Astrocyte (in vitro differentiated cells and primary cell): ENCODE data around the gene TM9SF1. TPM values are rescaled to one million over a fixed set of nuclear protein-coding genes. Genes with fewer than 3 reads are reported as not detected.
"Not testable (repeated sequence)": the region's sequence is repeated elsewhere in the genome, so short reads cannot be mapped to it uniquely, and the experiment has no call there.

ENCODE experiments used
- DNase-seq: peaks from one replicate; pipeline ENCODE4 v3.0.0-alpha.2; 2010; ENCODE audit warnings: low read depth
- FAIRE-seq: peaks from 2 replicates; lab custom pipeline; 2011; peaks lifted over from hg19 to GRCh38; lab: Jason Lieb, UNC
- H2AFZ ChIP-seq: 2 replicates; pipeline ENCODE4 v1.6.0; 2012; ENCODE audit warnings: low read depth, low read length, inconsistent platforms
- H3K27ac ChIP-seq: 2 replicates; pipeline ENCODE4 v1.5.1; 2011; ENCODE audit warnings: low read depth, low read length, inconsistent platforms
- H3K27me3 ChIP-seq: 2 replicates; pipeline ENCODE4 v1.6.0; 2011; ENCODE audit warnings: low read length, inconsistent platforms; ENCODE audit not compliant: insufficient read depth
- H3K36me3 ChIP-seq: 2 replicates; pipeline ENCODE4 v1.5.1; 2011; ENCODE audit warnings: low read length, inconsistent platforms; ENCODE audit not compliant: insufficient read depth
- H3K4me1 ChIP-seq: 2 replicates; pipeline ENCODE4 v1.5.1; 2011; ENCODE audit warnings: low read length, inconsistent platforms; ENCODE audit not compliant: insufficient read depth
- H3K4me2 ChIP-seq: 2 replicates; pipeline ENCODE4 v1.6.0; 2012; ENCODE audit warnings: low read length, inconsistent platforms
- H3K4me3 ChIP-seq: 2 replicates; pipeline ENCODE4 v1.5.1; 2011; ENCODE audit warnings: low read depth, mild to moderate bottlenecking, low read length, inconsistent platforms; ENCODE audit not compliant: insufficient read depth
- H3K79me2 ChIP-seq: 2 replicates; pipeline ENCODE4 v1.6.0; 2012; ENCODE audit warnings: mild to moderate bottlenecking, low read length, inconsistent platforms; ENCODE audit not compliant: insufficient read depth
- H3K9ac ChIP-seq: 2 replicates; pipeline ENCODE4 v1.6.0; 2012; ENCODE audit warnings: mild to moderate bottlenecking, low read length, inconsistent platforms
- H3K9me3 ChIP-seq: 2 replicates; pipeline ENCODE4 v1.5.1; 2012; ENCODE audit warnings: low read depth, mild to moderate bottlenecking, low read length, inconsistent platforms; ENCODE audit not compliant: insufficient read depth
- H4K20me1 ChIP-seq: 2 replicates; pipeline ENCODE4 v1.6.0; 2012; ENCODE audit warnings: low read length, inconsistent platforms; ENCODE audit not compliant: insufficient read depth
- H3K27ac Mint-ChIP-seq: one replicate; pipeline ENCODE4 v1.8.0; 2021; ENCODE audit warnings: mild to moderate bottlenecking, mixed read lengths; ENCODE audit not compliant: unreplicated experiment
- H3K27me3 Mint-ChIP-seq: one replicate; pipeline ENCODE4 v1.8.0; 2021; ENCODE audit warnings: low read depth, mixed read lengths; ENCODE audit not compliant: unreplicated experiment
- H3K36me3 Mint-ChIP-seq: one replicate; pipeline ENCODE4 v1.8.0; 2021; ENCODE audit warnings: low read depth, mixed read lengths; ENCODE audit not compliant: unreplicated experiment
- H3K4me1 Mint-ChIP-seq: one replicate; pipeline ENCODE4 v1.8.0; 2021; ENCODE audit warnings: low read depth, mixed read lengths; ENCODE audit not compliant: unreplicated experiment
- H3K4me3 Mint-ChIP-seq: one replicate; pipeline ENCODE4 v1.8.0; 2021; ENCODE audit warnings: mild to moderate bottlenecking, moderate library complexity, mixed read lengths; ENCODE audit not compliant: unreplicated experiment
- H3K9me3 Mint-ChIP-seq: one replicate; pipeline ENCODE4 v1.8.0; 2021; ENCODE audit warnings: mild to moderate bottlenecking, mixed read lengths; ENCODE audit not compliant: unreplicated experiment
- EZH2 ChIP-seq: IDR thresholded peaks from 2 replicates; pipeline ENCODE4 v1.6.1; 2012; ENCODE audit warnings: mild to moderate bottlenecking, low read length, inconsistent platforms; ENCODE audit not compliant: insufficient read depth
- total RNA-seq: library from RNA; stranded (reverse); gene quantifications from 2 replicates; pipeline ENCODE4 v1.2.1, GENCODE V29; 2021
- TF ChIP-seq, protein P1 (sequence below): IDR thresholded peaks from 2 replicates; pipeline ENCODE4 v1.5.1; 2011; ENCODE audit warnings: low read depth, mild to moderate bottlenecking, inconsistent platforms, low read length, moderate library complexity; ENCODE audit not compliant: insufficient read depth

The TM9SF1 gene
- total RNA-seq, 1 donor from 2014 or later: 59.3 TPM

DNA sequence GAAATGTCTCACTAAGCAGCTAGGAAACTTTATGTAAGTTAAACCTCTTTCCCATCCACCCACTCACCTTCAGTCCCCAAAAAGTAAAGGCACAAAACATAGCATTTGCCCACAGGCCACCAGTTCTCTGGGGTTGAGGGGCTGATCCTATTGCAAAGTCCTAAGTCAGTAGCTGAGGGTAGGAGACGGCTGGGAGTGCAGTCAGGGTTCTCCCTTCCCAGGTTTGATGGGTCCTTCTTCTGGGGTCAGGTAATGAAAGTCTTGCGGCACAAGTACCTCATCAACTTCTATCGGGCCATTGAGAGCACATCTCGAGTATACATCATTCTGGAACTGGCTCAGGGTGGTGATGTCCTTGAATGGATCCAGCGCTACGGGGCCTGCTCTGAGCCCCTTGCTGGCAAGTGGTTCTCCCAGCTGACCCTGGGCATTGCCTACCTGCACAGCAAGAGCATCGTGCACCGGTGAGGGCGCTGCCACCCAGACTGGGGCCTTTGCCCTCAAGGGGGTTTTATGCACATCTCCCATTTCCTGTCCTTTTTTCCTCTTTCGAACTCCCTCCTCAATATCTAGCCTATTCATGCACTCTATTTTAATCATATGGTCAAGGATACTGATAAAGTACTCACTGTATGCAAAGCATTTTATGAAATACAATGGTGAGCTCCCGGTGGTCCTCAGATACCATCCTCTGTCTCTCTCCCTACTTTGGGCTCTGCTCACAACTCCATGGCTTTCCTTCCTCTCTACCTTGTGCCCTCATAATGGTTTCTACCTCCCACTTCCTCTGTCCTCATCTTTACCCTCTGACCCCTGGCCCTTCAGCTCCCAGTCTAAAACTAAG lies 11.2 kb upstream of the TM9SF1 start:
- no peak overlapping the region for H3K27ac Mint-ChIP-seq
- FAIRE-seq: no peak

DNA sequence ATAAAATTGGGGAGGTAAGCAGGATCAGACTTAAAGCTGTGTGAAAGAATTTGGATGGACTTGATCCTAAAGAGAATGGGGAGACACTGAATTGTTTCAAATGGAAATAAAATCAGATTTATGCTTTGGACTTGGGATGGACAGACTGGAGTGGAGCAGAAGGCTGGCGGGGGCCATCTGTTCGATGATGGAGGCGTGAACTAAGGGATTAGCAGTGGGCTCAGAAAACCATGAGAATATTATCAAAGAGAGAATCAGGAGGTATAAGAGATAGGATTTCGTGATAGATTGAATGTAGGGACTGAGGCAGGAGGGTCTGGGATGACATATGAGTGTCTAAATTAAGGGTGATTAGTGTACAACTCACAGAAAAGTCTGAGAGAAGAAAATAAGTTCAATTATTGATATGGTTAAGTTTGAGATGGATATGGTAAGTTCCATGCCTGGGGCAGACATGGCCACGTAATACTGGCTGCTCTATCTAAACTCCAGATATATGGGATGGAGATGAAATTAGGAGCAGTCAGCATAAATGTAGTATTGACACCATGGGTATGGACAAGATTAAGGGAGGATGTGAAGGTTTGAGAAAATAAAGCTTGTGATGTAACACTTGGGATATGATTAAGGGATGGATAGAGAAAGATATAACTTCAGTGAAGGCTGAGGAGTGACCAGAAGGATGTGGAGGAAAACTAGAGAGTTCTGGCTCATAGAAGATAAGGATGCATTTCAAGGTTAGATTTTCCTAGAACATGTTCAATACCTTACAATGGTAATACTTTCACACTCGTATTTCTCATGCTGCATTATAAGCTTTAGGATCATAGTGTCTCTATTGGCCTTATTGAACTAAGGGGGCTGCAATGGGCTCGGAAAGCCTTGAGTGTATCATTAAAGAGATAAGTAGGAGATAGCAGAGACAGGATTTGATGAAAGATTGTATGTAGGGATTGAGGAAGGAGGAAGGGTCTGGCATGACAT lies 9.2 kb upstream of the TM9SF1 start:
- H2AFZ ChIP-seq: no peak overlapping the region
- H3K9ac ChIP-seq: no peak overlapping the region
- H3K36me3 ChIP-seq: peaks cover 13% of the 10 kb centered on the region
- FAIRE-seq (no peak), DNase-seq (no peak)
- H3K27me3 ChIP-seq: no peaks in the 10 kb centered on the region
- H3K79me2 ChIP-seq: peaks cover 3% of the 10 kb centered on the region
- no peaks in the 10 kb centered on the region for H3K27me3 Mint-ChIP-seq
- peaks cover 46% of the 10 kb centered on the region for H3K36me3 Mint-ChIP-seq
- no peak overlapping the region for H3K4me3 ChIP-seq
- H3K27ac ChIP-seq: no peak overlapping the region
- no peak overlapping the region for H3K4me2 ChIP-seq
- H4K20me1 ChIP-seq: peaks cover 4% of the 10 kb centered on the region
- no peaks in the 10 kb centered on the region for H3K4me1 Mint-ChIP-seq
- peaks cover 2% of the 10 kb centered on the region for H3K9me3 ChIP-seq
- H3K4me1 ChIP-seq: no peaks in the 10 kb centered on the region
- no peak for TF ChIP-seq EZH2
- TF ChIP-seq, protein P1, sequence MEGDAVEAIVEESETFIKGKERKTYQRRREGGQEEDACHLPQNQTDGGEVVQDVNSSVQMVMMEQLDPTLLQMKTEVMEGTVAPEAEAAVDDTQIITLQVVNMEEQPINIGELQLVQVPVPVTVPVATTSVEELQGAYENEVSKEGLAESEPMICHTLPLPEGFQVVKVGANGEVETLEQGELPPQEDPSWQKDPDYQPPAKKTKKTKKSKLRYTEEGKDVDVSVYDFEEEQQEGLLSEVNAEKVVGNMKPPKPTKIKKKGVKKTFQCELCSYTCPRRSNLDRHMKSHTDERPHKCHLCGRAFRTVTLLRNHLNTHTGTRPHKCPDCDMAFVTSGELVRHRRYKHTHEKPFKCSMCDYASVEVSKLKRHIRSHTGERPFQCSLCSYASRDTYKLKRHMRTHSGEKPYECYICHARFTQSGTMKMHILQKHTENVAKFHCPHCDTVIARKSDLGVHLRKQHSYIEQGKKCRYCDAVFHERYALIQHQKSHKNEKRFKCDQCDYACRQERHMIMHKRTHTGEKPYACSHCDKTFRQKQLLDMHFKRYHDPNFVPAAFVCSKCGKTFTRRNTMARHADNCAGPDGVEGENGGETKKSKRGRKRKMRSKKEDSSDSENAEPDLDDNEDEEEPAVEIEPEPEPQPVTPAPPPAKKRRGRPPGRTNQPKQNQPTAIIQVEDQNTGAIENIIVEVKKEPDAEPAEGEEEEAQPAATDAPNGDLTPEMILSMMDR: no peak
- no peak overlapping the region for H3K27ac Mint-ChIP-seq
- peaks cover 5% of the 10 kb centered on the region for H3K9me3 Mint-ChIP-seq
- H3K4me3 Mint-ChIP-seq: no peak overlapping the region

More for the DNA sequence above, 11.2 kb upstream of the TM9SF1 start:
- Mint-ChIP-seq H3K9me3 (peaks cover 5% of the 10 kb centered on the region), H3K36me3 (peaks cover 47% of the 10 kb centered on the region), H3K27me3 (no peaks in the 10 kb centered on the region), H3K4me3 (peak overlapping the region; percentile 25), H3K4me1 (no peaks in the 10 kb centered on the region)
- Histone ChIP-seq H2AFZ (no peak overlapping the region), H3K9me3 (no peaks in the 10 kb centered on the region), H3K4me2 (no peak overlapping the region), H4K20me1 (peaks cover 4% of the 10 kb centered on the region), H3K4me1 (no peaks in the 10 kb centered on the region), H3K27ac (no peak overlapping the region), H3K36me3 (peaks cover 9% of the 10 kb centered on the region), H3K9ac (no peak overlapping the region), H3K27me3 (no peaks in the 10 kb centered on the region), H3K4me3 (no peak overlapping the region), H3K79me2 (peaks cover 3% of the 10 kb centered on the region)
- no peak for TF ChIP-seq EZH2
- TF ChIP-seq, protein P1: no peak
- DNase-seq: no peak

DNA sequence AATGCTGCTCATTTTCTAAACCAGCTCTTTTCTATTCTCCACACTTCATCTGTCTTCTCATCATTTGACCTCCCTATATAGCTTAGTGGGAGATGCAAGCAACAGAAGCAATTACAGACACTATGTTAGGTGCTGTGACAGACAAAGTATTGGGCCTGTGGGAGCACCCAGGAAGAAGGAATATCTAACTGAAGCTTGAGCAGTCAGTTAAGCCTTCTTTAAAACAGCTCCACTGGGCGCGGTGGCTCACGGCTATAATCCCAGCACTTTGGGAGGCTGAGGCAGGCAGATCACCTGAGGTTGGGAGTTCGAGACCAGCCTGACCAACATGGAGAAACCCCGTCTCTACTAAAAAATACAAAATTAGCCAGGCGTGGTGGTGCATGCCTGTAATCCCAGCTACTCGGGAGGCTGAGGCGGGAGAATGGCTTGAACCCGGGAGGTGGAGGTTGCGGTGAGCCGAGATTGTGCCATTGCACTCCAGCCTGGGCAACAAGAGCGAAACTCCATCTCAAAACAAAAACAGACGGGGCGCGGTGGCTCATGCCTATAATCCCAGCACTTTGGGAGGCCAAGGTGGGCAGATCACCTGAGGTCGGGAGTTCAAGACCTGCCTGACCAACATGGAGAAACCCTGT lies 8.1 kb upstream of the TM9SF1 start:
- H3K4me3 ChIP-seq, H4K20me1 ChIP-seq, H3K4me3 Mint-ChIP-seq, H3K4me1 ChIP-seq, H3K27me3 Mint-ChIP-seq, FAIRE-seq, H3K9me3 ChIP-seq, H3K79me2 ChIP-seq, H3K4me2 ChIP-seq, H2AFZ ChIP-seq, H3K27me3 ChIP-seq, H3K4me1 Mint-ChIP-seq, H3K27ac ChIP-seq, H3K9ac ChIP-seq, H3K9me3 Mint-ChIP-seq, DNase-seq: not testable (repeated sequence)
- Mint-ChIP-seq H3K27ac (peak overlapping the region; percentile 34), H3K36me3 (peaks cover 46% of the 10 kb centered on the region)
- peaks cover 13% of the 10 kb centered on the region for H3K36me3 ChIP-seq

DNA sequence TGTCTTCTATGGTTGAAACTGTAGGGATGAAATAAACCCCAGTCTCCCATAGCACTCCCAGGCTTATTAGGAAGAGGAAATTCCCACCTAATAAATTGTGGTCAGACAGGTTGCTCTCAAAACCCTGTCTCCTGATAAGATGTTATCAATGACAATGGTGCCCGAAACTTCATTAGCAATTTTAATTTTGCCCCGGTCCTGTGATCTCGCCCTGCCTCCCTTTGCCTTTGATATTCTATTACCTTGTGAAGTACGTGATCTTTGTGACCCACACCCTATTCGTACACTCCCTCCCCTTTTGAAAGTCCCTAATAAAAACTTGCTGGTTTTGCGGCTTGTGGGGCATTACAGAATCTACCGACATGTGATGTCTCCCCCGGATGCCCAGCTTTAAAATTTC lies 7.3 kb upstream of the TM9SF1 start:
- H3K4me1 ChIP-seq, H3K9me3 Mint-ChIP-seq, H2AFZ ChIP-seq, H3K4me3 Mint-ChIP-seq, H3K9ac ChIP-seq, H3K4me1 Mint-ChIP-seq, H3K27ac Mint-ChIP-seq, H3K4me3 ChIP-seq, H3K27me3 ChIP-seq, FAIRE-seq, DNase-seq, H3K4me2 ChIP-seq, H4K20me1 ChIP-seq, H3K9me3 ChIP-seq, H3K27ac ChIP-seq, H3K27me3 Mint-ChIP-seq: not testable (repeated sequence)
- peaks cover 39% of the 10 kb centered on the region for H3K36me3 Mint-ChIP-seq
- Histone ChIP-seq H3K36me3 (peaks cover 13% of the 10 kb centered on the region), H3K79me2 (peaks cover 10% of the 10 kb centered on the region)
